Breast epithelium (tissue), 3 donors: ENCODE results near the gene MANBA.

ENCODE experiments used
- CTCF ChIP-seq, 3 donors: fragments of 450-650 bp; IDR thresholded peaks; one replicate each; pipeline ENCODE4 v1.5.1; 2016 to 2017; ENCODE audit warnings: antibody characterized with exemption in 3 of 3, mild to moderate bottlenecking in 3 of 3, moderate library complexity in 3 of 3
- POLR2A ChIP-seq: fragments of 450-650 bp; IDR thresholded peaks from one replicate; pipeline ENCODE4 v1.6.1; 2016; ENCODE audit warnings: antibody characterized with exemption, mild to moderate bottlenecking, moderate library complexity
- POLR2AphosphoS5 ChIP-seq, 3 donors: sonication (generic); formaldehyde crosslinking; IDR thresholded peaks; one replicate each; pipeline ENCODE4 v1.6.1; 2017; ENCODE audit warnings: antibody characterized with exemption in 3 of 3

DNA sequence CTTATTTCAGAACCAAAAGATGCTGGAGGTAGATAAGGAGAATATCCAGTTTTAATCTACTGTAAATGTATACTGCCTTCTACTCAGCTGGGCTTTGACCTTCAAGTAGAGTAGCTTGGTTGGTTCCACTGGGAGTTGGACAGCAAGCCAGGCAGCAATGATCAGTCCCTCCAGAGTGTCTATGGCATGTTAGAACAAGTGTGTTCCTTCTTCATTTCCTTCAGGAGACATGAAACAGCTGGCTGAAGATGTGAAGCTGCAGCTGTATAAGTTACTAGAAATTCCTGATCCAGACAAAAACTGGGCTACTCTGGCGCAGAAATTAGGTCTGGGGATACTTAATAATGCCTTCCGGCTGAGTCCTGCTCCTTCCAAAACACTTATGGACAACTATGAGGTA, 148.6 kb downstream of the MANBA start:
- no peak for TF ChIP-seq POLR2A
- no peak for TF ChIP-seq CTCF (IDR thresholded peaks at IDR 0.05)
- no peak for TF ChIP-seq POLR2AphosphoS5 (IDR thresholded peaks at IDR 0.05)
